HG02970 (cell line): ENCODE results near the gene EXD3.

Experiments
- ATAC-seq: cut with Tn5 transposase; IDR thresholded peaks from one replicate; pipeline ENCODE4 v1.9.1; 2021; ENCODE audit warnings: mild to moderate bottlenecking, moderate library complexity, moderate number of reproducible peaks; ENCODE audit not compliant: unreplicated experiment, low FRiP score

The EXD3 gene

GRCh38 chr9:137369911-137370764 lies 52.8 kb downstream of the EXD3 start:
- no peak for ATAC-seq

- no peak for ATAC-seq
Measured at GRCh38 chr9:137369061-137369787, 53.7 kb downstream of the EXD3 start.

GRCh38 chr9:137368431-137369035 lies 54.4 kb downstream of the EXD3 start:
- no peak for ATAC-seq

GRCh38 chr9:137367506-137368430 lies 55.2 kb downstream of the EXD3 start:
- no peak for ATAC-seq

- ATAC-seq = no peak
Measured at GRCh38 chr9:137366891-137367381, 56.0 kb downstream of the EXD3 start.

GRCh38 chr9:137366445-137366810 lies 56.5 kb downstream of the EXD3 start:
- no peak for ATAC-seq

GRCh38 chr9:137365552-137366444 lies 57.2 kb downstream of the EXD3 start:
- ATAC-seq = no peak

GRCh38 chr9:137365056-137365455 lies 57.9 kb downstream of the EXD3 start:
- no peak for ATAC-seq

GRCh38 chr9:137359850-137360249 lies 63.1 kb downstream of the EXD3 start:
- ATAC-seq = no peak

GRCh38 chr9:137358126-137358525 lies 64.8 kb downstream of the EXD3 start:
- no peak for ATAC-seq

GRCh38 chr9:137357166-137357565 lies 65.8 kb downstream of the EXD3 start:
- ATAC-seq = no peak

- ATAC-seq = no peak
Measured at GRCh38 chr9:137355761-137356365, 67.1 kb downstream of the EXD3 start.

- ATAC-seq = no peak
Measured at GRCh38 chr9:137354845-137355760, 67.9 kb downstream of the EXD3 start.

- ATAC-seq = no peak
Measured at GRCh38 chr9:137354153-137354844, 68.7 kb downstream of the EXD3 start.

- ATAC-seq = no peak
Measured at GRCh38 chr9:137353223-137354152, 69.5 kb downstream of the EXD3 start.
